GM19023 (cell line): ENCODE data around the gene SART3.
A peak's percentile ranks its signal among the peaks of the same experiment; 100 is the strongest.

Experiments
- ATAC-seq: cut with Tn5 transposase; IDR thresholded peaks from one replicate; pipeline ENCODE4 v1.9.1; 2021; ENCODE audit warnings: mild to moderate bottlenecking, moderate library complexity; ENCODE audit not compliant: unreplicated experiment

Gene SART3

DNA sequence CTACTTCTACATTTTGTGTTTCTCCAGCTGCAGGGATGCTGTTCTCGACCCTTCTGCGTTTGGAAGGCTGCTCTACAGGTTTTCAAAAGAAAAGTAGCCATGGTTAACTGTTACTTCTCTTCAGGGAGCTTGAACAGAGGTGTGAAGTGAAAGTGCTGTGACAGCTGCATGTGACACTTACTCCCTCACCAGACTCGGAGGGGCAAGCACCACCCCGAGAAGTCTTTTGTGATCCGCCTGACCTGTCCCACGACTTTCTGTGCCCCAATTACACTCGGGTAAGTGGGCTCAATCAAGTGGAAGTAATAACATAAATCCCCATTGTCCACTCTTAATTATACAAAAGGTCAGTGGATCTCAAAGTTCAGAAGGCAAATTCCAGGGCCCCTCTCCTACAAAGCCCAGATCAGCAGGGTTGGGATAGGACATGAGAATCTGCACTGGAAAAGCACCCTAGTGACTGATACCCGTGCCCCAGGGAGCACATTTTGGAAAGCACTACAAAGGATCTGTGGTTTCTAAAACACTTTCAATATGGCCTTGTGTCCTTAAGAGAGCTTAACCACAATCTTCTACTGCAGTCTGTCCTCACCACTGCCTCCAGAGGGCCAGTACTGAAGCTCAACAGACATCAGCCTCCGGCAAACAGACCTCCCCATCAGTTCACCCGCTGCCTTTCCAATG lies 34.3 kb downstream of the SART3 start:
- ATAC-seq, result no peak

DNA sequence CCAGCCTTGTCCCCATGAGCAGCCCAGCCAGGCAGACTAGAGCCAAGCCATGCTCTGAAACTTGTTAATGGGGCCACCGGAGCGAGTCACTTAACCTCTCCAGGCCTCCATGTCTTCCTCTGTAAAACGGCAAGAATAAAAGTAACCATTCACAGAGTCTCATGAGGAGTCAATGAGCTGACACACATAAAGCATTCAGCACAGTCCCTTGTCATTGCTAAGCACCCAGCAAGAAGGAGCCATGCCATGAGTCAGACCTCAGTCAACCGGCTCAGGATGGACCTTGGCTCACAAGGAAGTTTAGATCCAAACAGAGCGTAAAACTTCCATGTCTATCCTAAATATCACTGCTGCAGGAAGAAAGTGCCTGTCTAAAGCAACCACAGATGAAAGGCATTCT lies 35.3 kb downstream of the SART3 start:
- ATAC-seq, result no peak

- no peak for ATAC-seq
These were observed 37.6 kb downstream of the SART3 start for GRCh38 chr12:108523365-108523764.

DNA sequence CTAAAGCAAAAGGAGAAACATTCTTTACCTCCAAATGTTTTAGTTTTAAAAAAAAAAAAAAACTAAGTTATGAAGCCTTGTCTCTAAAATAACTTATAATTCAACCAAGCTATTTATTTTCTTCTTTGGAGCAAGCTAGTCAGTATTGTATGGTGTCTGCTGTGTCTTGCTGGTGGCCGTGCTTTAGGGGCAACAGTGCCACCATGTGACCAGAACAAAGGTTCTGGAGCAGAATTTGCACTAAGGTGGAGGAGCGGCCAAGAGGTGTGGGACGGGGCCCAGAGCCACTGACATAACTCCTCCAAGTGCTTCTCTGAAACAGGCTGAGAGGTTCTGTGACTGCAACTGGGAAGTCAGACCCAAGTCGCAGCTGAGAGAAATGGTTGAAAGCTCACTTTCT lies 41.4 kb downstream of the SART3 start:
- no peak for ATAC-seq

GRCh38 chr12:108518716-108519496 lies 42.1 kb downstream of the SART3 start:
- ATAC-seq, result no peak

- no peak for ATAC-seq
These were observed 42.8 kb downstream of the SART3 start for GRCh38 chr12:108518101-108518715.

GRCh38 chr12:108517288-108518100 lies 43.5 kb downstream of the SART3 start:
- no peak for ATAC-seq

GRCh38 chr12:108516511-108517275 lies 44.3 kb downstream of the SART3 start:
- ATAC-seq, result no peak

- ATAC-seq, result no peak
These were observed 45.1 kb downstream of the SART3 start for GRCh38 chr12:108515916-108516315.

- ATAC-seq, result peak; percentile 83
These were observed 45.8 kb downstream of the SART3 start, which contains the start of gene FICD for GRCh38 chr12:108514973-108515814. TSS of gene FICD (plus strand) at chr12:108515277. CDS start at chr12:108516973, 1,696 bp downstream.

DNA sequence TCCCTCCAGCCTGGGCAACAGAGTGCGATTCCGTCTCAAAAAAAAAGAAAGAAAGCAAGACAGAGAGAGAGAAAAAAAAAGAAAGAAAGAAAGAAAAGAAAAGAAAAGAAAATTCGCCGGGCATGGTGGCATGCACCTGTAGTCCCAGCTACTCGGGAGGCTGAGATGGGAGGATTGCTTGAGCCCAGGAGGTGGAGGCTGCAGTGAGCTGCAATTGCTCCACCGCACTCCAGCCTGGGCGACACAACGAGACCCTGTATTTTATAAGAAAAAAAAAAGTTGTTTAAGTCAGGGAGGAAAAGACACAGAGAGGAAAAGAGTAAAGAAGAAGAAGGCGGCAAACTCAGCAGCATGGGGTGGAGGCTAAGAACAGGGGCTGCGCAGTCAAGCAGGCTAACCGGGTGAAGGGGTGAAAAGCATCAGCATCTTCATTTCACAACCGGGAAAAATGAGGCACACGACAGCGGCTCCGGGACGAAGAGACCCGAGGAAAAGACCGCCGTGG lies 46.5 kb downstream of the SART3 start:
- no peak for ATAC-seq

- no peak for ATAC-seq
These were observed 49.1 kb downstream of the SART3 start for GRCh38 chr12:108511633-108512540.

GRCh38 chr12:108510836-108511235 lies 50.1 kb downstream of the SART3 start:
- no peak for ATAC-seq

GRCh38 chr12:108509806-108510205 lies 51.2 kb downstream of the SART3 start:
- no peak for ATAC-seq

DNA sequence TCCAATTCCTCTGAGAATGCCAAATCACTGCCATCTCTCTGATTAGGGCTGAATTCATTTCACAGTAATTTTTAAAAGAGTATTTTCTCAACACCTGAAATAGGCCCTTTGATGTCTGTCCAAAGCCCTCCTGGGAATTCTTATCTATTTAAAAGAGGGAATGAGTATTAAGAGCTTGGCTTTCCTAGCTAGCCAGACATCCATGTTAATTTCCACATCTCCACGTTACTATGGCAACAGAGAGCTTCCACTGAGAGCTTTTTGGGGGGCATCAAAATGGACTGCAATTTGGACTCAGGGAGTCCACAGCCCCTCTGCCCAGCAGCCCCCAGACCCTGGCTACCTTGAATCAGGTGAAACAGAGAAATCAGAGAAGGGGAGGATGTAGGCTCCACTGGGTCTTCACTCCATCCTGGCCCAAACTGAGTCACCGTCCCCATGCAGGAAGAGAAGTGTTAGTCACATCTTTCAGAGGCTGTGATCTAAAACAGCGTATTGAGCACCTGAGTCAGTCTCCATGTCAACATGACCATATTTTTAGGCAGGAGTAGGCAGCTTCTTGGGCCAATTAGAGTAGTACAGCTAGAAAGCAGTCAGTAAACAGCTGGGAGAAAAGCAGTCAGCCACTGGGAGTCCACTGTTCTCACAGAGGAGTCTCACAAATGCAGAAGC lies 52.9 kb downstream of the SART3 start:
- no peak for ATAC-seq

DNA sequence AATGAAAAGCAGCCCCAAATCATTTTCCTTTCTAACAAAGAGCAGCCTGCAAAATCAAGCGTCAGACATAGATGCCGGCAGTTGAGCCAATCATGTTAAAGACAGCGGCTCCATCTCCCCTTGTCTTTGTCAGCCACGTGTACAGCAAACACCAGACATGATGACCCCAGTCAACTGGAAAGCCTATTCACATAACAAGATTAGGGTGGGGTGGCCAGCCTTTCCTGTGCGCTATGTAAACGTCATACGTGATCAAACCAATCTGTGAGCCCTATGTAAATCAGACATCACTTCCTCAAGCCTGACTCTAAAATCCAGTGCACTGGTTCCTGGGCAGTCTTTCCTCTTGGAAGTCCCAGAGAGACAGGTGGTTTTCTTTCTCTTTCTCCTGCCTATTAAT lies 55.8 kb downstream of the SART3 start:
- ATAC-seq, result no peak

GRCh38 chr12:108502922-108503321 lies 58.1 kb downstream of the SART3 start:
- no peak for ATAC-seq

GRCh38 chr12:108498136-108498535 lies 62.8 kb downstream of the SART3 start:
- ATAC-seq, result no peak
